Measurements from ENCODE around the gene RBM38.
"Not testable (repeated sequence)": the region's sequence is repeated elsewhere in the genome, so short reads cannot be mapped to it uniquely, and the experiment has no call there.

RBM38 gene

GRCh38 chr20:57390604-57391438, at the start of gene RBM38:
TSS of gene RBM38 (plus strand) at chr20:57391396. CDS start at chr20:57391582, 186 bp downstream.
- Histone ChIP-seq H3K9me3 (ENCODE audit: low read length) (no peaks in the 10 kb centered on the region), H3K4me3 (ENCODE audit: low read length) (peak within 1 kb of the TSS; percentile 91), H2AFZ (ENCODE audit: low read depth, low read length) (peak within 1 kb of the TSS; percentile 85), H3K4me1 (ENCODE audit: insufficient read depth, low read length) (peaks cover 36% of the 10 kb centered on the region), H3K36me3 (ENCODE audit: insufficient read depth, low read length) (peaks cover 16% of the 10 kb centered on the region), H3K27me3 (ENCODE audit: insufficient read depth, low read length) (no peaks in the 10 kb centered on the region)

GRCh38 chr20:57341663-57342062, 49.5 kb upstream of the RBM38 start:
- H3K9me3 ChIP-seq (ENCODE audit: low read length): no peaks in the 10 kb centered on the region
- H3K36me3 ChIP-seq (ENCODE audit: insufficient read depth, low read length): no peaks in the 10 kb centered on the region
- H3K27me3 ChIP-seq (ENCODE audit: insufficient read depth, low read length): no peaks in the 10 kb centered on the region
- no peaks in the 10 kb centered on the region for H3K4me1 ChIP-seq (ENCODE audit: insufficient read depth, low read length)
- H2AFZ ChIP-seq (ENCODE audit: low read depth, low read length): no peak overlapping the region
- no peak overlapping the region for H3K4me3 ChIP-seq (ENCODE audit: low read length)

- Histone ChIP-seq H3K4me3 (ENCODE audit: low read length) (no peak overlapping the region), H3K36me3 (ENCODE audit: insufficient read depth, low read length) (no peaks in the 10 kb centered on the region), H3K4me1 (ENCODE audit: insufficient read depth, low read length) (no peaks in the 10 kb centered on the region), H2AFZ (ENCODE audit: low read depth, low read length) (no peak overlapping the region), H3K27me3 (ENCODE audit: insufficient read depth, low read length) (no peaks in the 10 kb centered on the region), H3K9me3 (ENCODE audit: low read length) (no peaks in the 10 kb centered on the region)
Measured at GRCh38 chr20:57342829-57343228, 48.4 kb upstream of the RBM38 start.

- Histone ChIP-seq H3K36me3 (ENCODE audit: insufficient read depth, low read length) (no peaks in the 10 kb centered on the region), H3K4me3 (ENCODE audit: low read length) (no peak overlapping the region), H2AFZ (ENCODE audit: low read depth, low read length) (no peak overlapping the region), H3K9me3 (ENCODE audit: low read length) (no peaks in the 10 kb centered on the region), H3K4me1 (ENCODE audit: insufficient read depth, low read length) (peaks cover 1% of the 10 kb centered on the region), H3K27me3 (ENCODE audit: insufficient read depth, low read length) (no peaks in the 10 kb centered on the region)
Measured at GRCh38 chr20:57346477-57346876, 44.7 kb upstream of the RBM38 start.

- H3K4me1 ChIP-seq (ENCODE audit: insufficient read depth, low read length): peaks cover 10% of the 10 kb centered on the region
- no peak overlapping the region for H3K4me3 ChIP-seq (ENCODE audit: low read length)
- no peaks in the 10 kb centered on the region for H3K9me3 ChIP-seq (ENCODE audit: low read length)
- no peaks in the 10 kb centered on the region for H3K27me3 ChIP-seq (ENCODE audit: insufficient read depth, low read length)
- H3K36me3 ChIP-seq (ENCODE audit: insufficient read depth, low read length): no peaks in the 10 kb centered on the region
- H2AFZ ChIP-seq (ENCODE audit: low read depth, low read length): no peak overlapping the region
Measured at GRCh38 chr20:57347393-57347792, 43.8 kb upstream of the RBM38 start.

GRCh38 chr20:57348200-57348921, 42.8 kb upstream of the RBM38 start:
- not testable (repeated sequence) for H3K9me3 ChIP-seq (ENCODE audit: low read length); H3K4me3 ChIP-seq (ENCODE audit: low read length); H3K27me3 ChIP-seq (ENCODE audit: insufficient read depth, low read length); H3K36me3 ChIP-seq (ENCODE audit: insufficient read depth, low read length); H2AFZ ChIP-seq (ENCODE audit: low read depth, low read length)
- peaks cover 16% of the 10 kb centered on the region for H3K4me1 ChIP-seq (ENCODE audit: insufficient read depth, low read length)

- not testable (repeated sequence) for H3K27me3 ChIP-seq (ENCODE audit: insufficient read depth, low read length); H3K4me3 ChIP-seq (ENCODE audit: low read length); H2AFZ ChIP-seq (ENCODE audit: low read depth, low read length); H3K9me3 ChIP-seq (ENCODE audit: low read length)
- Histone ChIP-seq H3K4me1 (ENCODE audit: insufficient read depth, low read length) (peaks cover 16% of the 10 kb centered on the region), H3K36me3 (ENCODE audit: insufficient read depth, low read length) (peaks cover 13% of the 10 kb centered on the region)
Measured at GRCh38 chr20:57348922-57349574, 42.1 kb upstream of the RBM38 start.

GRCh38 chr20:57350081-57350710, 41.0 kb upstream of the RBM38 start:
- Histone ChIP-seq H3K4me1 (ENCODE audit: insufficient read depth, low read length) (peaks cover 16% of the 10 kb centered on the region), H2AFZ (ENCODE audit: low read depth, low read length) (no peak overlapping the region), H3K9me3 (ENCODE audit: low read length) (no peaks in the 10 kb centered on the region), H3K27me3 (ENCODE audit: insufficient read depth, low read length) (no peaks in the 10 kb centered on the region), H3K36me3 (ENCODE audit: insufficient read depth, low read length) (peaks cover 16% of the 10 kb centered on the region), H3K4me3 (ENCODE audit: low read length) (no peak overlapping the region)

GRCh38 chr20:57350726-57351041, 40.5 kb upstream of the RBM38 start:
- not testable (repeated sequence) for H3K9me3 ChIP-seq (ENCODE audit: low read length); H3K27me3 ChIP-seq (ENCODE audit: insufficient read depth, low read length)
- H2AFZ ChIP-seq (ENCODE audit: low read depth, low read length): peak overlapping the region; percentile 13
- peaks cover 16% of the 10 kb centered on the region for H3K4me1 ChIP-seq (ENCODE audit: insufficient read depth, low read length)
- H3K36me3 ChIP-seq (ENCODE audit: insufficient read depth, low read length): peaks cover 16% of the 10 kb centered on the region
- H3K4me3 ChIP-seq (ENCODE audit: low read length): peak overlapping the region; percentile 86

- Histone ChIP-seq H3K4me3 (ENCODE audit: low read length) (peak within 1 kb of the TSS; percentile 86), H3K4me1 (ENCODE audit: insufficient read depth, low read length) (peaks cover 16% of the 10 kb centered on the region), H3K9me3 (ENCODE audit: low read length) (no peaks in the 10 kb centered on the region), H3K36me3 (ENCODE audit: insufficient read depth, low read length) (peaks cover 16% of the 10 kb centered on the region), H3K27me3 (ENCODE audit: insufficient read depth, low read length) (no peaks in the 10 kb centered on the region), H2AFZ (ENCODE audit: low read depth, low read length) (peak within 1 kb of the TSS; percentile 13)
Measured at GRCh38 chr20:57351042-57351783, 40.0 kb upstream of the RBM38 start, which contains the start of gene RAE1. TSS of gene RAE1 (plus strand) at chr20:57351255. CDS start at chr20:57354039, 2,784 bp downstream.

GRCh38 chr20:57352305-57352704, 38.9 kb upstream of the RBM38 start:
- H3K4me3 ChIP-seq (ENCODE audit: low read length): peak overlapping the region; percentile 86
- H3K9me3 ChIP-seq (ENCODE audit: low read length): no peaks in the 10 kb centered on the region
- peaks cover 16% of the 10 kb centered on the region for H3K36me3 ChIP-seq (ENCODE audit: insufficient read depth, low read length)
- peaks cover 16% of the 10 kb centered on the region for H3K4me1 ChIP-seq (ENCODE audit: insufficient read depth, low read length)
- no peak overlapping the region for H2AFZ ChIP-seq (ENCODE audit: low read depth, low read length)
- H3K27me3 ChIP-seq (ENCODE audit: insufficient read depth, low read length): no peaks in the 10 kb centered on the region

- H3K9me3 ChIP-seq (ENCODE audit: low read length): no peaks in the 10 kb centered on the region
- H3K36me3 ChIP-seq (ENCODE audit: insufficient read depth, low read length): peaks cover 16% of the 10 kb centered on the region
- peaks cover 16% of the 10 kb centered on the region for H3K4me1 ChIP-seq (ENCODE audit: insufficient read depth, low read length)
- H2AFZ ChIP-seq (ENCODE audit: low read depth, low read length): no peak overlapping the region
- H3K27me3 ChIP-seq (ENCODE audit: insufficient read depth, low read length): no peaks in the 10 kb centered on the region
- no peak overlapping the region for H3K4me3 ChIP-seq (ENCODE audit: low read length)
Measured at GRCh38 chr20:57353351-57353750, 37.8 kb upstream of the RBM38 start.
